ENCODE measurements around the gene HTT.

Gene HTT

GRCh38 chr4:3227878-3228675, 153.6 kb downstream of the HTT start:
- H3K27me3 ChIP-seq (ENCODE audit: control insufficient read depth, insufficient read depth, low read length), result no peaks in the 10 kb centered on the region
- H3K9me3 ChIP-seq (ENCODE audit: control insufficient read depth, insufficient read depth, low read length), result no peaks in the 10 kb centered on the region
- peaks cover 30% of the 10 kb centered on the region for H3K36me3 ChIP-seq (ENCODE audit: control insufficient read depth, insufficient read depth, low read length)
- no peak for DNase-seq (ENCODE audit: low read depth, low spot score)
- no peak overlapping the region for H3K27ac ChIP-seq (ENCODE audit: low read length)
- WGBS (ENCODE audit: insufficient coverage, insufficient read length), result no CpG with 5 or more reads among the region's 23 CpGs
- H3K4me1 ChIP-seq (ENCODE audit: control insufficient read depth, insufficient read depth, low read length), result no peaks in the 10 kb centered on the region
- H3K4me3 ChIP-seq (ENCODE audit: low read length), result no peak overlapping the region

DNA sequence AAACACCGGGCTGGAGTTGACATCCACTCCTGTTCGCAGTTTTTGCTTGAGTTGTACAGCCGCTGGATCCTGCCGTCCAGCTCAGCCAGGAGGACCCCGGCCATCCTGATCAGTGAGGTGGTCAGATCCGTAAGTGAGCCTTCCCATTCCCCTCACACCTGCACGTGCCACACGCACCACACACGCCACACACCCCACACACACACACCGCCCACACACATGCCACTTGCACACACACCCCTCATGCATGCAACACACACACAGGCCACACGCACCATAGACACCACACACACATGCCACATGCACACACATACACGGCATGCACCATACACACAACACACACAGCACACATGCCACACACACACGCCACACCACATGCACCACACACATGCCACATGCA, 154.4 kb downstream of the HTT start:
- Histone ChIP-seq H3K9me3 (ENCODE audit: control insufficient read depth, insufficient read depth, low read length) (no peaks in the 10 kb centered on the region), H3K4me1 (ENCODE audit: control insufficient read depth, insufficient read depth, low read length) (no peaks in the 10 kb centered on the region), H3K36me3 (ENCODE audit: control insufficient read depth, insufficient read depth, low read length) (peaks cover 35% of the 10 kb centered on the region), H3K4me3 (ENCODE audit: low read length) (no peak overlapping the region), H3K27me3 (ENCODE audit: control insufficient read depth, insufficient read depth, low read length) (no peaks in the 10 kb centered on the region), H3K27ac (ENCODE audit: low read length) (no peak overlapping the region)
- no CpG with 5 or more reads among the region's 13 CpGs for WGBS (ENCODE audit: insufficient coverage, insufficient read length)
- DNase-seq (ENCODE audit: low read depth, low spot score), result no peak

DNA sequence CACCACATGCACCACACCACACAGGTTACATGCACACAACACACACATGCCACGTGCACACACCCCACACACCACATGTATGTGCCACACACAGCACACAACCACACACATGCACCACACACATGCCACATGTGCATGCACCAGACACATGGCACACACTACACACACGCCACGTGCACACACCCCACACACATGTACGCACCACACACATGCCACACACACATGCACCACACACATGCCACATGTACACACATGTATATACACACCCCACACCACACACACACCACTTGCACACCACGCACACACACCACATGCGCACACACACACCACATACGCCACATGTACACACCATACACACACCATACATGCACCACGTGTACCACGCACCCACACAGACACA, 154.8 kb downstream of the HTT start:
- H3K4me1 ChIP-seq (ENCODE audit: control insufficient read depth, insufficient read depth, low read length), result no peaks in the 10 kb centered on the region
- H3K36me3 ChIP-seq (ENCODE audit: control insufficient read depth, insufficient read depth, low read length), result peaks cover 35% of the 10 kb centered on the region
- H3K27me3 ChIP-seq (ENCODE audit: control insufficient read depth, insufficient read depth, low read length), result no peaks in the 10 kb centered on the region
- WGBS (ENCODE audit: insufficient coverage, insufficient read length), result 100% methylated on average over 3 of the region's 9 CpGs
- no peak overlapping the region for H3K4me3 ChIP-seq (ENCODE audit: low read length)
- H3K27ac ChIP-seq (ENCODE audit: low read length), result no peak overlapping the region
- no peak for DNase-seq (ENCODE audit: low read depth, low spot score)
- no peaks in the 10 kb centered on the region for H3K9me3 ChIP-seq (ENCODE audit: control insufficient read depth, insufficient read depth, low read length)

DNA sequence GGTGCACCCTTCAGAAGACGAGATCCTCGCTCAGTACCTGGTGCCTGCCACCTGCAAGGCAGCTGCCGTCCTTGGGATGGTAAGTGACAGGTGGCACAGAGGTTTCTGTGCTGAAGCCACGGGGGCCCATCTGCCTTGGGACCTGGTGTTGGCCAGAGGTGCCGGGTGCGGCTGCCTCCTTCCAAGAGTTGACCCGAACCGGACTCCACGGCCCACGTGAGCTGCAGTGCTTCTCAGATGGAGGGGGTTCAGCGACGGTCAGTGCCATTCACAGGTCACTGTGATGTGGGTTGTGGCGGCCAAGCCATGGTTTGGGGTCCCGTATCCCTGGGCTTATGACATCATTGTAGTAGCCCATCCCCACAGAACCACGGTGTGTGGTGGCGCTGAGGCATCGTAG, 155.5 kb downstream of the HTT start:
- WGBS (ENCODE audit: insufficient coverage, insufficient read length), result no CpG with 5 or more reads among the region's 17 CpGs
- Histone ChIP-seq H3K36me3 (ENCODE audit: control insufficient read depth, insufficient read depth, low read length) (peaks cover 41% of the 10 kb centered on the region), H3K9me3 (ENCODE audit: control insufficient read depth, insufficient read depth, low read length) (no peaks in the 10 kb centered on the region)

DNA sequence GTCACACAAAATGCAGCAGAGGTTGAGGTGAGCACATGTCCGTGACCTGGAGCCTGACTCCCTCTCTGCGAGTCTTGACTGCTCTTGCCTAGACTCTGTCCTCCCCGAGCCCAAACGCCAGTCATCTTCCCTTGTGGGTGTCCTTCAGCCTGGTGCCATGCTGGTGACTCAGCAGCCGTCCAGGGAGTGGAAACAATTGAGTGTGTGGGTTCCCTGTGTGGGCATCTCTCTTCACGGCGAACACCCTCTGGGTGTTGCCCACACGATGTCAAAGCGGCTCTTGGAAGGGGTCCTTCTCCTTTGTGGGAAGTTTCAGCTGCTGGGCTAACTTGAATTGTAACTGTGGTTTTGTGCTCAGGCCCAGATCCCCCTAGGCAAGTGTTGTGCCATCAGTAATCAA, 157.0 kb downstream of the HTT start:
- H3K4me3 ChIP-seq (ENCODE audit: low read length), result no peak overlapping the region
- peaks cover 54% of the 10 kb centered on the region for H3K36me3 ChIP-seq (ENCODE audit: control insufficient read depth, insufficient read depth, low read length)
- H3K9me3 ChIP-seq (ENCODE audit: control insufficient read depth, insufficient read depth, low read length), result no peaks in the 10 kb centered on the region
- no peak for DNase-seq (ENCODE audit: low read depth, low spot score)
- H3K27me3 ChIP-seq (ENCODE audit: control insufficient read depth, insufficient read depth, low read length), result no peaks in the 10 kb centered on the region
- no CpG with 5 or more reads among the region's 9 CpGs for WGBS (ENCODE audit: insufficient coverage, insufficient read length)
- H3K27ac ChIP-seq (ENCODE audit: low read length), result no peak overlapping the region
- H3K4me1 ChIP-seq (ENCODE audit: control insufficient read depth, insufficient read depth, low read length), result no peaks in the 10 kb centered on the region

More for the DNA sequence above, 155.5 kb downstream of the HTT start:
- H3K27me3 ChIP-seq (ENCODE audit: control insufficient read depth, insufficient read depth, low read length), result no peaks in the 10 kb centered on the region
- no peak overlapping the region for H3K4me3 ChIP-seq (ENCODE audit: low read length)
- DNase-seq (ENCODE audit: low read depth, low spot score), result no peak
- H3K27ac ChIP-seq (ENCODE audit: low read length), result no peak overlapping the region
- no peaks in the 10 kb centered on the region for H3K4me1 ChIP-seq (ENCODE audit: control insufficient read depth, insufficient read depth, low read length)

GRCh38 chr4:3232001-3232400, 157.5 kb downstream of the HTT start:
- no peaks in the 10 kb centered on the region for H3K27me3 ChIP-seq (ENCODE audit: control insufficient read depth, insufficient read depth, low read length)
- H3K4me3 ChIP-seq (ENCODE audit: low read length), result no peak overlapping the region
- H3K27ac ChIP-seq (ENCODE audit: low read length), result no peak overlapping the region
- H3K9me3 ChIP-seq (ENCODE audit: control insufficient read depth, insufficient read depth, low read length), result no peaks in the 10 kb centered on the region
- DNase-seq (ENCODE audit: low read depth, low spot score), result no peak
- H3K36me3 ChIP-seq (ENCODE audit: control insufficient read depth, insufficient read depth, low read length), result peaks cover 52% of the 10 kb centered on the region
- no peaks in the 10 kb centered on the region for H3K4me1 ChIP-seq (ENCODE audit: control insufficient read depth, insufficient read depth, low read length)
- WGBS (ENCODE audit: insufficient coverage, insufficient read length), result no CpG with 5 or more reads among the region's 16 CpGs

DNA sequence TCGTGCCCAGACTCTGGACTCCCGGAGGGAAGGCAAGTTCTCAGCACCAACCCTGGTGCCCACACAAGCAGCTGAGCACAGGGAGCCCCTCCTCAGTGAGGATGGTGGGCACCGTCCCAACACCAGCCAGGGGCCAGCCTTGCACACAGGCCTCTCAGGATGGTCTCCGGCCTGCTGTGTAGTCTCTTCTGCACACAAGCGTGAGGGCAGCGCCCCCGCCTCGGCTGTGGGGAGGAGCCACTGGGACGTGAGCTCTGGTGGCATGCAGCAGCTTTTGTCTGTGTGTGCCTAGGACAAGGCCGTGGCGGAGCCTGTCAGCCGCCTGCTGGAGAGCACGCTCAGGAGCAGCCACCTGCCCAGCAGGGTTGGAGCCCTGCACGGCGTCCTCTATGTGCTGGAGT, 158.4 kb downstream of the HTT start:
- Histone ChIP-seq H3K4me3 (ENCODE audit: low read length) (no peak overlapping the region), H3K27ac (ENCODE audit: low read length) (no peak overlapping the region), H3K27me3 (ENCODE audit: control insufficient read depth, insufficient read depth, low read length) (no peaks in the 10 kb centered on the region), H3K4me1 (ENCODE audit: control insufficient read depth, insufficient read depth, low read length) (peaks cover 3% of the 10 kb centered on the region), H3K9me3 (ENCODE audit: control insufficient read depth, insufficient read depth, low read length) (no peaks in the 10 kb centered on the region), H3K36me3 (ENCODE audit: control insufficient read depth, insufficient read depth, low read length) (peaks cover 50% of the 10 kb centered on the region)
- DNase-seq (ENCODE audit: low read depth, low spot score), result no peak
- WGBS (ENCODE audit: insufficient coverage, insufficient read length), result no CpG with 5 or more reads among the region's 15 CpGs

GRCh38 chr4:3233391-3234071, 159.1 kb downstream of the HTT start:
- no peak overlapping the region for H3K27ac ChIP-seq (ENCODE audit: low read length)
- peaks cover 8% of the 10 kb centered on the region for H3K4me1 ChIP-seq (ENCODE audit: control insufficient read depth, insufficient read depth, low read length)
- peaks cover 1% of the 10 kb centered on the region; the same call in 1 of the 2 replicates for H3K27me3 ChIP-seq (ENCODE audit: control insufficient read depth, insufficient read depth, low read length)
- DNase-seq (ENCODE audit: low read depth, low spot score), result no peak
- no CpG with 5 or more reads among the region's 21 CpGs for WGBS (ENCODE audit: insufficient coverage, insufficient read length)
- H3K9me3 ChIP-seq (ENCODE audit: control insufficient read depth, insufficient read depth, low read length), result no peaks in the 10 kb centered on the region
- H3K36me3 ChIP-seq (ENCODE audit: control insufficient read depth, insufficient read depth, low read length), result peaks cover 54% of the 10 kb centered on the region
- H3K4me3 ChIP-seq (ENCODE audit: low read length), result no peak overlapping the region

GRCh38 chr4:3234171-3235029, 159.9 kb downstream of the HTT start:
- H3K4me1 ChIP-seq (ENCODE audit: control insufficient read depth, insufficient read depth, low read length), result peaks cover 8% of the 10 kb centered on the region
- peaks cover 50% of the 10 kb centered on the region for H3K36me3 ChIP-seq (ENCODE audit: control insufficient read depth, insufficient read depth, low read length)
- no peak overlapping the region for H3K27ac ChIP-seq (ENCODE audit: low read length)
- no peak for DNase-seq (ENCODE audit: low read depth, low spot score)
- H3K27me3 ChIP-seq (ENCODE audit: control insufficient read depth, insufficient read depth, low read length), result peaks cover 1% of the 10 kb centered on the region; the same call in 1 of the 2 replicates
- H3K9me3 ChIP-seq (ENCODE audit: control insufficient read depth, insufficient read depth, low read length), result no peaks in the 10 kb centered on the region
- H3K4me3 ChIP-seq (ENCODE audit: low read length), result no peak overlapping the region
- WGBS (ENCODE audit: insufficient coverage, insufficient read length), result no CpG with 5 or more reads among the region's 23 CpGs

- Histone ChIP-seq H3K9me3 (ENCODE audit: control insufficient read depth, insufficient read depth, low read length) (no peaks in the 10 kb centered on the region), H3K4me1 (ENCODE audit: control insufficient read depth, insufficient read depth, low read length) (peaks cover 8% of the 10 kb centered on the region), H3K27me3 (ENCODE audit: control insufficient read depth, insufficient read depth, low read length) (peaks cover 1% of the 10 kb centered on the region; the same call in 1 of the 2 replicates), H3K4me3 (ENCODE audit: low read length) (no peak overlapping the region), H3K36me3 (ENCODE audit: control insufficient read depth, insufficient read depth, low read length) (peaks cover 50% of the 10 kb centered on the region), H3K27ac (ENCODE audit: low read length) (no peak overlapping the region)
- WGBS (ENCODE audit: insufficient coverage, insufficient read length), result no CpG with 5 or more reads among the region's 14 CpGs
- no peak for DNase-seq (ENCODE audit: low read depth, low spot score)
Measured at GRCh38 chr4:3235030-3235345, 160.5 kb downstream of the HTT start.
